Caco-2 (cell line): ENCODE results near the gene ARMC6. TPM values are rescaled to one million over a fixed set of nuclear protein-coding genes. Genes with fewer than 3 reads are reported as not detected.

Source experiments
- BruUV-seq: library from RNA; stranded (reverse); fragments of 400-500 nt; replicated peaks from 2 replicates; lab custom pipeline; 2021; lab: Mats Ljungman, UMichigan
- CTCF ChIA-PET: fragments of 300-600 bp; sonication (Branson Sonifier 250); formaldehyde crosslinking; loops from one replicate; lab custom pipeline; 2022; ENCODE audit warnings: antibody characterized with exemption; lab: Charles Lee
- POLR2A ChIA-PET: fragments of 300-600 bp; sonication (Branson Sonifier 250); formaldehyde crosslinking; loops from one replicate; lab custom pipeline; 2022; ENCODE audit warnings: antibody characterized with exemption; lab: Charles Lee
- DNase-seq, 2 experiments: peaks; one replicate each; pipeline versions ENCODE4 v3.0.0 to v3.0.0-alpha.2; 2020 to 2022
- H3K27me3 ChIP-seq: replicated peaks from 2 replicates; pipeline ENCODE4 v1.6.0; 2011; ENCODE audit warnings: low read length; ENCODE audit not compliant: control insufficient read depth, insufficient read depth
- H3K36me3 ChIP-seq: 2 replicates; pipeline ENCODE4 v1.5.1; 2011; ENCODE audit warnings: low read length; ENCODE audit not compliant: control insufficient read depth, insufficient read depth
- H3K4me1 ChIP-seq: fragments of 250-450 bp; sonication (Bioruptor Pico); 2 replicates; pipeline ENCODE4 v1.5.1; 2020; ENCODE audit warnings: mild to moderate bottlenecking
- H3K4me3 ChIP-seq: 2 replicates; pipeline ENCODE4 v1.5.1; 2011; ENCODE audit warnings: low read depth, mild to moderate bottlenecking, control low read depth, low read length
- H3K9me3 ChIP-seq: fragments of 250-450 bp; sonication (Bioruptor Pico); 2 replicates; pipeline ENCODE4 v1.5.1; 2020; ENCODE audit warnings: mild to moderate bottlenecking, moderate library complexity
- H3K27ac Mint-ChIP-seq: one replicate; pipeline ENCODE4 v1.8.0; 2022; ENCODE audit warnings: mixed read lengths; ENCODE audit not compliant: unreplicated experiment
- H3K27me3 Mint-ChIP-seq: one replicate; pipeline ENCODE4 v1.8.0; 2022; ENCODE audit warnings: mixed read lengths; ENCODE audit not compliant: insufficient read depth, unreplicated experiment
- H3K36me3 Mint-ChIP-seq: one replicate; pipeline ENCODE4 v1.8.0; 2022; ENCODE audit warnings: mild to moderate bottlenecking, mixed read lengths; ENCODE audit not compliant: insufficient read depth, unreplicated experiment
- H3K4me1 Mint-ChIP-seq: one replicate; pipeline ENCODE4 v1.8.0; 2022; ENCODE audit warnings: low read depth, mixed read lengths; ENCODE audit not compliant: unreplicated experiment
- H3K4me3 Mint-ChIP-seq: one replicate; pipeline ENCODE4 v1.8.0; 2022; ENCODE audit warnings: mild to moderate bottlenecking, moderate library complexity, mixed read lengths; ENCODE audit not compliant: unreplicated experiment
- H3K9me3 Mint-ChIP-seq: one replicate; pipeline ENCODE4 v1.8.0; 2022; ENCODE audit warnings: mixed read lengths; ENCODE audit not compliant: unreplicated experiment
- CTCF ChIP-seq, 2 experiments: fragments of 200-600 bp in 1 of 2; IDR thresholded peaks; 1 replicate in 1 of 2; 2 replicates in 1 of 2; pipeline versions ENCODE4 v1.5.1 to v1.8.0; 2011 to 2022; ENCODE audit warnings: antibody characterized with exemption in 1 of 2, control low read depth in 1 of 2, inconsistent platforms in 1 of 2, low read depth in 1 of 2, low read length in 1 of 2, mild to moderate bottlenecking in 1 of 2, moderate library complexity in 1 of 2; ENCODE audit not compliant: insufficient read depth in 1 of 2, severe bottlenecking in 1 of 2, unreplicated experiment in 1 of 2
- intact Hi-C: fragments of 100-400 bp; cut with micrococcal nuclease; formaldehyde crosslinking; loops from one replicate; pipeline ENCODE4 v1.10.0; 2022; ENCODE audit not compliant: unreplicated experiment
- total RNA-seq: library from RNA; stranded (reverse); gene quantifications from 2 replicates; pipeline ENCODE4 v1.2.3, GENCODE V29; 2022

Gene ARMC6
- total RNA-seq, 1 experiment from 2014 or later: 40.1 TPM

- H3K4me1 Mint-ChIP-seq: no peaks in the 10 kb centered on the region
- intact Hi-C loops: loop anchor here (5.0 kb wide), 1 partner anchor 45 kb away; the partner anchor contains the start of gene HOMER3
- peaks cover 11% of the 10 kb centered on the region for H3K36me3 Mint-ChIP-seq
- CTCF ChIA-PET: interaction anchor here (0.8 to 2.4 kb wide), 6 partner anchors 8 to 95 kb away, joined by 3 to 13 read pairs (median 4); partner anchors contain the start of genes CERS1, COPE and DDX49
- H3K4me3 ChIP-seq: no peak overlapping the region
- no peak for TF ChIP-seq CTCF (IDR thresholded peaks at IDR 0.05; ENCODE audit: insufficient read depth in 1 of 2, low read depth in 1 of 2, low read length in 1 of 2, severe bottlenecking in 1 of 2, unreplicated experiment in 1 of 2)
- POLR2A ChIA-PET: no interaction called here
- H3K27me3 Mint-ChIP-seq: no peaks in the 10 kb centered on the region
- no peaks in the 10 kb centered on the region for H3K9me3 ChIP-seq
- no peaks in the 10 kb centered on the region for H3K27me3 ChIP-seq
- no TSS peak for BruUV-seq
- H3K4me1 ChIP-seq: no peaks in the 10 kb centered on the region
- H3K9me3 Mint-ChIP-seq: no peaks in the 10 kb centered on the region
- no peak for DNase-seq
- H3K36me3 ChIP-seq: no peaks in the 10 kb centered on the region; the same call in 1 of the 2 replicates
- H3K27ac Mint-ChIP-seq: no peak overlapping the region
- no peak overlapping the region for H3K4me3 Mint-ChIP-seq
Observed at GRCh38 chr19:18987456-18987855, 45.9 kb upstream of the ARMC6 start.

GRCh38 chr19:18989316-18989715 lies 44.1 kb upstream of the ARMC6 start:
- POLR2A ChIA-PET: no interaction called here
- intact Hi-C loops: loop anchor here (5.0 kb wide), 1 partner anchor 47 kb away; the partner anchor contains the start of gene HOMER3
- no peak overlapping the region for H3K27ac Mint-ChIP-seq

GRCh38 chr19:18990128-18990708 lies 43.2 kb upstream of the ARMC6 start:
- Histone ChIP-seq H3K9me3 (no peaks in the 10 kb centered on the region), H3K4me3 (no peak overlapping the region), H3K27me3 (no peaks in the 10 kb centered on the region), H3K36me3 (no peaks in the 10 kb centered on the region; the same call in 1 of the 2 replicates), H3K4me1 (no peaks in the 10 kb centered on the region)
- Mint-ChIP-seq H3K4me3 (no peak overlapping the region), H3K27me3 (no peaks in the 10 kb centered on the region), H3K36me3 (peaks cover 31% of the 10 kb centered on the region), H3K4me1 (no peaks in the 10 kb centered on the region), H3K9me3 (no peaks in the 10 kb centered on the region), H3K27ac (no peak overlapping the region)
- BruUV-seq: no TSS peak
- no peak for DNase-seq
- intact Hi-C loops: no loop called here
- no peak for TF ChIP-seq CTCF (IDR thresholded peaks at IDR 0.05; ENCODE audit: insufficient read depth in 1 of 2, low read depth in 1 of 2, low read length in 1 of 2, severe bottlenecking in 1 of 2, unreplicated experiment in 1 of 2)
- POLR2A ChIA-PET: no interaction called here
- CTCF ChIA-PET: no interaction called here

More at GRCh38 chr19:18989316-18989715, 44.1 kb upstream of the ARMC6 start:
- no peak for TF ChIP-seq CTCF (IDR thresholded peaks at IDR 0.05; ENCODE audit: insufficient read depth in 1 of 2, low read depth in 1 of 2, low read length in 1 of 2, severe bottlenecking in 1 of 2, unreplicated experiment in 1 of 2)
- Mint-ChIP-seq H3K9me3 (no peaks in the 10 kb centered on the region), H3K4me1 (no peaks in the 10 kb centered on the region), H3K27me3 (no peaks in the 10 kb centered on the region), H3K36me3 (peaks cover 28% of the 10 kb centered on the region), H3K4me3 (no peak overlapping the region)
- Histone ChIP-seq H3K4me3 (no peak overlapping the region), H3K27me3 (no peaks in the 10 kb centered on the region), H3K9me3 (no peaks in the 10 kb centered on the region), H3K4me1 (no peaks in the 10 kb centered on the region), H3K36me3 (no peaks in the 10 kb centered on the region; the same call in 1 of the 2 replicates)
- no peak for DNase-seq
- CTCF ChIA-PET: no interaction called here
- BruUV-seq: no TSS peak
